GM19467 (cell line): ENCODE results near the gene GPR146.
"Not testable (repeated sequence)": the region's sequence is repeated elsewhere in the genome, so short reads cannot be mapped to it uniquely, and the experiment has no call there.

Experiments used
- ATAC-seq: cut with Tn5 transposase; IDR thresholded peaks from one replicate; pipeline ENCODE4 v1.9.1; 2021; ENCODE audit warnings: mild to moderate bottlenecking, moderate library complexity; ENCODE audit not compliant: unreplicated experiment

GPR146 gene, protein sequence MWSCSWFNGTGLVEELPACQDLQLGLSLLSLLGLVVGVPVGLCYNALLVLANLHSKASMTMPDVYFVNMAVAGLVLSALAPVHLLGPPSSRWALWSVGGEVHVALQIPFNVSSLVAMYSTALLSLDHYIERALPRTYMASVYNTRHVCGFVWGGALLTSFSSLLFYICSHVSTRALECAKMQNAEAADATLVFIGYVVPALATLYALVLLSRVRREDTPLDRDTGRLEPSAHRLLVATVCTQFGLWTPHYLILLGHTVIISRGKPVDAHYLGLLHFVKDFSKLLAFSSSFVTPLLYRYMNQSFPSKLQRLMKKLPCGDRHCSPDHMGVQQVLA

DNA sequence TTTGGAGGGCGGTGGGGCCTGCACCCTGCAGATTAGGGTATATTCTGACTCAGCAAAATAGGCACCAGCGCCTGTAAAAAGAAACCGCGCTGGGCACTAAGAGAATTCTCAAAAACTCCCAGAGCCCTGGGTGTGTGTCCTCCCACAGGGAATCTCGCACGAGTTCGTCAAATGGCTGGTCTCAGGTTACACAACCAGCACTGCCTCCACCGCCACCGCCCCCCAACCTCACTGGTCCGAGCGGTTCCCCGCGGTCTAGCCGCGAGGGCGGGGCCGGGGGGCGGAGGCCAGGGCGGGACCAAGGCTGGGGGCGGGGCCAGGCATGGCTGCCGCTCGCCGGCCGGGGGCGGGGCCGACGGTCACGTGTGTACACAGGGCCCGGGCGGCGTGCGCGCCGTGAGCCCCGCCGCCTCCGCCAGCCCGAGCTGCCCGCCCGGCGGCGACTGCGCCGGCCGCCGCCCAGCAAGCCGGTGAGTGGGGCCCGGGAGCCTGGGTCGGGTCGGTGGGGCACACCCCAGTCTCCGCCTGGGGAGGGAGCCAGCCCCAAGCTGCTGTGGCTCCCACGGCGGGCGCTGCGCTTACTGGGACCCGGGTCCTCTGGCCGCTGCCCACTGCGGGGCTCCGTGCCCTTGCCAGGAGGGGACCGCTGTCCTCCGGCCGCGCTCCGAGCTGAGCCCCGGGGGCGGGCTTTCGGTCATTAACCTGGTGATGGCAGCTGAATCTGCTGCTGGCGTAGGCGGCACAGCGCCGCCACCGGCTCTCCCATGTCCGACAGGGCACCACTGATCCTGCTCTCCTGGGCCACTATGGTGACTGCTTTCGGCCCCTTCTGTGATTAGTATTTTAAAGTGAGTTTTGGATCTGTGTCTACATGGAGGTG lies at the start of gene GPR146:
Gene GPR146 (plus strand): TSS at position 358 of the 880 bp plus-strand sequence. CDS start 12,970 bp downstream, outside the sequence.
- ATAC-seq = peak; percentile 75

DNA sequence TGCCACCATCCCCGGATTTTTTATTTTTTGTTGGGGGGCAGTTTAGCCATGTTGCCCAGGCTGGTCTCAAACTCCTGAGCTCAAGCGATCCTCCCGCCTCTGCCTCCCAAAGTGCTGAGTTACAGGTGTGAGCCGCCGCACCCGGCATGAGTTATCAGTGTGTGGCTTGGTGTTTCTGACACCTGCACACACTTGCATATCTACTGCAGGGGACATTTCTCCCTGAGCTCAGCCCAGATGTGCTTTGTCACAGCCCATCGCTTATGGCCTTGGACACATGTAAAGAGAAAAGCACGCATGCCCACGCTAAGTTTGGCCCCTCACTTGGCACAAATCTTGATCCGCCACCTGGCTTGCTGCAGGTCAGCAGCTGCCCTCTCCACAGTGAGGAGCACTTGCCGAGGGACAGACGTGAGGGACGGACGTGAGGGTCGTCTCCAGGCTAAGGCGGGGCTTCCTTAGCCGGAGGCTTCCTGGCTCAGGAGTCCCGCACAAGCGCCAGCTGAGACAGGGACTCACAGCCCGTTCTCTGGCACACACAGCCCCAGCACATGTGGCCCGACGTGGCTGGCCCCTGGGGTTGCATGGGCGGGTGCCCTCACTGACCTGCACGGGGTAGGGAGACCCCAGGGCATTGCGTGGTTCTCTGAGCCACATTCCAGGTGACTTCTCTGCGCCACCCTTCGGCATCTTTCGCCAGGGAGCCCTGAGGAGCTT lies 49.6 kb upstream of the GPR146 start:
- ATAC-seq = no peak

DNA sequence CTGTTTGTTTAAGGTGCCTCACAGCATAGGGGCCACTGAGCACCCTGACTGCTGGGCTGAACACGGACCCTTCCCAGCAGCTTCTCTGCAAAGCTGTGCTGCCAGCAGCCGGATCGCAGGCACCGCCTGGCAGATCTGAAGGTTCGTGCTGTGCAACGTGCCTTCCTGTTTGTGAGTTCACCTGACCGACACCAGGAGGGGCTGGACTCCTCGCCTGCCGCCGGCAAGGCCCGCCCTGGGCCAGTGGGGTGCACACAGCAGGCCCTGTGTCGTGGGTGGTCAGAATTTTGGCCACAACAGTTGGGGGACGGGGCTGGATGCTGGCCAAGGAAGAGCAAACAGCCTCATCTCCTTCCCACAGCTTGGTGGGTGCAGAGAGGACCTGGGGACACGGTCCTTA lies 48.8 kb upstream of the GPR146 start:
- no peak for ATAC-seq

DNA sequence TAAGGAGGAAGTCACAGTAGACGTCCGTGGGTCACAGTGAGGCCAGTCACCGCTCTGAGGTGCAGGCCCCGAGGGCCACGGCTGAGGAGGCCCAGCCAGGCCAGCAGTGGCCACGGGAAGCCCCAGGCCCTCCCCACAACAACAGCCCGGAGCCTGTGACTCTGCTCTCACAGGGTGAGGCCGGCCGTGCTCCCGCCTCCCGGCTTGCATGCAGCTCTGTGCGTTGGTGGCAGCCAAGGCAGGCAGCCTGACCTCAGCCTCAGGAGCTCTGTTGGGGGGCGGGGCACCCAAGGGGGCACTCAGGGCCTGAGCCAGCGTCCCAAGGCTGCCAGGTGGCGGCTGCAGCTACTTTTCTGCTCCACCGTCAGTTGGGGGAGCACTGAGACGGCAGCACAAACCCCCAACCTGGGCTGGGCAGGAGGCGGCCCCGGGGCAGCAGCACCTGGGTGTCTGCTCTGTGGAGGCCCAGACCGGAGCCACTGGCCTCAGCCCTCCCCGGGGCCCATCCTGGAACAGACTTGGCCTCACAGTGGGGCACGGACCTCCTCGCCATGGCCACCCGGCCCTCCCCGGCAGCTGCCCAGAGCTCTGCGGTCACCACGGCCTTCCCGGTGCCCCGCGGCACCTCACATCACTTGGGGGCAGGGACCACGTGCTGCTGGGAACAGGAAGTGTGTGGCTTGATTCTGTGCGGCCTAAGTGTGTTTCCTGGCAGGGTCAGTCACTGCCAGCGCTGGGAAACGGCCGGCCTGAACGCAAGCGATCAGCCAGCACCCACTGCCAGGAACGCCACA lies 48.1 kb upstream of the GPR146 start:
- no peak for ATAC-seq

DNA sequence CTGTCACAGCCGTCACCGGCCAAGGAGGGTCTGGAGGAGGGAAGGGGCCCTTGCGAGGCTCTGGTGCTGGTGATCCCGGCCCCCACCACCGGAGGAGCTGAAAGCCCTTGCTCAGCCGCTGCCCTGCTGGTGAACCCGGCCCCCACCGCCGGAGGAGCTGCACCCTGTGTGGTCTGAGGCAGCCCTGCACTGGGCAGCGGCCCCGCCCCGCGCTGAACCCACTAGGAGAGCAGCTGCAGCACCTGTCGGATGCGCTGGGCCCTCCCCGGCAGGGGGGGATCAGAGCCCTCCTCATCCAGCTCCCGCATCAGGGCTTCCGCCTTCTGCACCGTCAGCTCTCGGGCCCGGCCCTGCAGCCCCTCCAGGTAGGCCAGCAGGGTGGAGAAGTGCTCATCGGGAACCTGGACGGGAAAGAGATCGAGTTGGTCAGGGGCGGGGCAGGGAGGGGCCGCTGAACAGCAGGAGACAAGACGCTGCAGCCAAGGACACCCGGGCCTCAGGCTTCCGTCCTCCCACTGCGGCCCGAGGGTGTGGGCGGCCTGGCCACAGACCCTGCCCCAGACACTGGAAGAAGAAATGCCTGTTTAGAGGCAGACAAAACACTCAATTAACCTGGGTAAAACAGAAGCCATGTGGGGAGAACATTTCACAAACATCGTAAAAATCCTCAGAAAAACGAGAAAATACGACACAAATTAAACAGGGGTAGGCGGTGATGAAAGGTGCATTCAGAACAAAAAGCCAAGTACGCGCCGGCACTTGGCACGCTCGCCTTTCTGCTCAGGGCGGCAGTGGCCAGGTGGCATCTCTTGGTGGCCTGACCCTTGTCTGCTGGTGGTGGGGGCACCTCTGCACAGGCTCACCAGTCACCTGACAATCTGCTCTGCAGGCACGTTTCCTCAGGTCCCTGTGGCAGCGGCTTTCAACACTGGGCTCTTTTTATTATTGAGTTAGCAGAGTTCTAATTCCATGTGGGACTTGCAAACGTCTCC lies 46.6 kb upstream of the GPR146 start:
- ATAC-seq = no peak

DNA sequence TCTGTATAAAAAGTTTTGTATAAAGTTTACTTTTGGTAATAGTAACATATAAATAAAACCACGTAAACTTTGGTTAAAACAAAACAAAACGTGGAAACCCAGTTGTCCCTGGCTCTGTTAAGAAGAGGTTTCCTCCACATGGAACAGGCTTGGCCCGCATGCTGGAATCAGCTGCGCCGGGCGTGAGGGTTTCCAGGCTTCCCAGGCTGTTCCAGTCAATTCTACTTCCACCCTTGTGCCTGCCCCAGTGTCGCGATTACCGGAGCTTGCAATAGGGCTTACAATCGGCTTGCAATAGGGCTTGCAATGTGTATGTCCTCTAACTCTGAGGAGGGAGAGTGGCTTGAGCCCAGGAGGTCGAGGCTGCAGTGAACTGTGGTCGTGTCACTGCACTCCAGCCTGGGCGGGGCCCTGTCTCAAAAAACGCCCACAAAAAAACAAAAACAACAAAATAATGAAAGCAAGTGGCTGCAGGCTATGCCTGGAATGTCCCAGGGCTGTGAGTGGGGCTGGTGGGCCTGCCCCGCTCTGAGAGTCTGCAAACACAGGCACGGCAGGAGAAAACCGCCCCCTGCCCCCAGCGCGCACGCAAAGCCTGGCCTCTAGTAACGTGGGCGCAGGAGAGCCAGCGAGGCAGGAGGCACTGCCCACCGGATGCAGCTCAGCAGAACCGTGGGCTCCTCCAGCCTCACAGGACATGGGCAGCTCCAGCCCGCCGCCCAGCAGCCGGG lies 45.0 kb upstream of the GPR146 start:
- no peak for ATAC-seq

DNA sequence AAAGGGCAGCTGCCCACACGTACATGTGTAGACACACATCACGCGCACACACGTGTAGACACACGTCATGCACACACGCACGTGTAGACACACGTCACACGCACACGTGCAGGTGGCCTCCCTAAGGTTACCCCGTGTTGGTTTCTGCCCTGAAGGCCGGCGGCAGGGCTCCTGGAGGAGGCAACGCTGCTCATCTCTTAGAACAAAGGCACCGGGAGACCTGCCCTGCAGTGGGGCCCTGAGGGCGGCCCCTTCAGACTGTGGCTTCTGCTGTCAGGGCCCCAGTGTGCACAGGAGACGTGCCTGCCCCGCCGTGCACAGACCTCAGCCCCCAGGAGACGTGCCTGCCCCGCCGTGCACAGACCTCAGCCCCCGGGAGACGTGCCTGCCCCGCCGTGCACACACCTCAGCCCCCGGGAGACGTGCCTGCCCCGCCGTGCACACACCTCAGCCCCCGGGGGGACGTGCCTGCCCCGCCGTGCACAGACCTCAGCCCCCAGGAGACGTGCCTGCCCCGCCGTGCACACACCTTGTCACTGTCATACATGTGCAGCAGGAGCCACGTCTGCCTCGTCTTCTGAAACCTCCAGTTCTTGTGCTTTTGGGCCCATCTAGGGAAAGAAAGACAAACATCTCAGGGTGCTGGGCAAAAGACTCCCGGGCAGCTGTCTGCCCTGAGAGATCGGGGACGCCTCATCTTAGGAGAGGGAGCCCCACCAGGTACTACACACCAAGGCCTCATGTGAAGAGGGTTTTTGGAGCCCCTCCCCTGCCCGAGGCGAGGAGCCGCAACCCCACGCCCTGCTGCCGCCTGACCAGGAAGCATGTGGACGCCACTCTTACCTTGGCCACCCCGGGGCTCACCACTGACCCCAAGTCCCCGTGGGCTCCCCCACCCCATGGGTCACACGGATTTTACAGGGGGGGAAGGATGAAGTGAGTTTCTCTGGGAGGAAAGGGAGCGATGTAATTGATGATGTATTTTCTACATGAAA lies 44.1 kb upstream of the GPR146 start:
- no peak for ATAC-seq

DNA sequence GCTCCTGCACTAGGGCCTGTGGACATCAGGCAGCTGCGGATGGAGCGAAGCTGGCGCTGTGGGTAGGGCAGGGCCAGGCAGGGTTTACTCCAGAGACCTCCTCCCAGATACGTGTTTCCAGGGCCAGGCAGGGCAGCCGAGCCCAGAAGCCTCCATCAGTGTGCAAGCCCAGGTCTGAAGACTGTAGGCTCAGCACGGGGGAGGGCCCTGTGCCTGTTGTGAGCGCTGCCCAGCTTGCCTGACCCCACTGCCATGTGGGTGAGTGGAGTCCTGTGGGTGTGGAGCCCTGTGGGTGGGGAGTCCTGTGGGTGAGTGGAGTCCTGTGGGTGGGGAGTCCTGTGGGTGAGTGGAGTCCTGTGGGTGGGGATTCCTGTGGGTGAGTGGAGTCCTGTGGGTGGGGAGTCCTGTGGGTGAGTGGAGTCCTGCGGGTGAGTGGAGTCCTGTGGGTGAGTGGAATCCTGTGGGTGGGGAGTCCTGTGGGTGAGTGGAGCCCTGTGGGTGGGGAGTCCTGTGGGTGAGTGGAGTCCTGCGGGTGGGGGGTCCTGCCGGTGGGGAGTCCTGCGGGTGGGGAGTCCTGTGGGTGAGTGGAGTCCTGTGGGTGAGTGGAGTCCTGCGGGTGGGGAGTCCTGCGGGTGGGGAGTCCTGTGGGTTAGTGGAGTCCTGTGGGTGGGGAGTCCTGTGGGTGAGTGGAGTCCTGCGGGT lies 43.1 kb upstream of the GPR146 start:
- ATAC-seq = not testable (repeated sequence)

DNA sequence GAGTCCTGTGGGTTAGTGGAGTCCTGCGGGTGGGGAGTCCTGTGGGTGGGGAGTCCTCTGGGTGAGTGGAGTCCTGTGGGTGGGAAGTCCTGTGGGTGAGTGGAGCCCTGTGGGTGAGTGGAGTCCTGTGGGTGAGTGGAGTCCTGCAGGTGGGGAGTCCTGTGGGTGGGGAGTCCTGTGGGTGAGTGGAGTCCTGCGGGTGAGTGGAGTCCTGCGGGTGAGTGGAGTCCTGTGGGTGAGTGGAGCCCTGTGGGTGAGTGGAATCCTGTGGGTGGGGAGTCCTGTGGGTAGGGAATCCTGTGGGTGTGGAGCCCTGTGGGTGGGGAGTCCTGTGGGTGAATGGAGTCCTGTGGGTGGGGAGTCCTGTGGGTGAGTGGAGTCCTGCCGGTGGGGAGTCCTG lies 42.3 kb upstream of the GPR146 start:
- ATAC-seq = not testable (repeated sequence)

DNA sequence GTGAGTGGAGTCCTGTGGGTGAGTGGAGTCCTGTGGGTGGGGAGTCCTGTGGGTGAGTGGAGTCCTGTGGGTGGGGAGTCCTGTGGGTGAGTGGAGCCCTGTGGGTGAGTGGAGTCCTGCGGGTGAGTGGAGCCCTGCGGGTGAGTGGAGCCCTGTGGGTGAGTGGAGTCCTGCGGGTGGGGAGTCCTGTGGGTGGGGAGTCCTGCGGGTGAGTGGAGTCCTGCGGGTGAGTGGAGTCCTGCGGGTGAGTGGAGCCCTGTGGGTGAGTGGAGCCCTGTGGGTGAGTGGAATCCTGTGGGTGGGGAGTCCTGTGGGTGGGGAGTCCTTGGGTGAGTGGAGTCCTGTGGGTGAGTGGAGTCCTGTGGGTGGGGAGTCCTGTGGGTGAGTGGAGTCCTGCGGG lies 41.9 kb upstream of the GPR146 start:
- not testable (repeated sequence) for ATAC-seq

DNA sequence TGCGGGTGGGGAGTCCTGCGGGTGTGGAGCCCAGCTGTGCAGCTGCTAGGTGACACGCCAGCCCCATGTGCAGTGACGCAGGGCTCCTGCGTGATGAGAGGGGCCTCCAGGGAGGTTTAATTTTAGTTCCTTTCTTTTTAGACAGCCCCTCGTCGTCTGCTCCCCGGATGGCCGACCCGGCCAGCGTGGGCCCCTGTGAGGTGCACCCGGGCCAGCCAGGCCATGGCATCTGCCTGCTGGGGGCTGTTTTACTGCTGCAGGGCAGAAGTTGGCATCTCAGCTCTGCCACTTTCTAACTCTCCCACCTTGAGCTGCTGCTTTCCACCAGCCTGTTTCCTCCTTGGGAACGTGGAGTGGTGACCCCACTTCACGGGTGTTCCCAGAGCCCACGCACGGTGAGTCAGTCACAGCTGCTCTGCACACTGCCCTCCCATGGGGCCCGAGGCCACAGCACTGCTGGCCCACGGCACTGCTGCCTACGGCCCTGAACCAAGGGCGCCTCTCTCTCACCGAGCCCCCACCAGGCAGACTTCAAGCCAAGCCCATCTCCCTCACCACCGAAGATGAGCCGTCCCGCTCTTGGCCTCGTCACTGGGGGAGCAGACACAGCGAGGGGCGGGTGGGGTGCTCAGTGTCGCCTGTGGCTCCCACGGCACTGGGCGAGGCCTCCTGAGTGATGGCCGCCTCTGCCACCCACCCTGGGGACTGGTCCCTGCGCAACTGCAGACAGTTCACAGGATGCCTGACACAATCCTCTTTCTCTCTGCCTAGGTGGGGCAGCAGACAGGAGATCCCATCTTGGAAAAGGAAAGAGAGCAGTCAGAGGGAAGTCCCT lies 40.1 kb upstream of the GPR146 start:
- no peak for ATAC-seq

DNA sequence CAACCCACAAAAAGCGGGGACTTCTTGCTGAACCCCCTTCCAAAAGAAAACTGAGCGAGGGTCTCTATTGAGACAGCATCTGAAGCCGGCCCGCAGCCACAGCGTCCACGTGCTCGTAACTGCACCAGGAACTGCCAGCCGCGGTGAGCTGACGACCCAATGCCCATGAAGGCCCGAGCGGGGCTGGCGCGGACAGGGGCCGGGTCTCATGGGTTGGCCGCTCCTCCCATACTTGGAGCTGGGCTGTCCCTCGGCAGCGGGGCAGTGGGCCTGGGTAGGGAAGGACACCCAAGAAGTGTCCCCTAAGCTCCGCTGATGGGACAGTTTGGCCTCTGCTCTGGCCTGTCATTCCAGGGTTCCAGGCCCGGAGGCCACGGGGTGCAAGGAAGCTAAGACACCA lies 39.0 kb upstream of the GPR146 start:
- ATAC-seq = no peak

DNA sequence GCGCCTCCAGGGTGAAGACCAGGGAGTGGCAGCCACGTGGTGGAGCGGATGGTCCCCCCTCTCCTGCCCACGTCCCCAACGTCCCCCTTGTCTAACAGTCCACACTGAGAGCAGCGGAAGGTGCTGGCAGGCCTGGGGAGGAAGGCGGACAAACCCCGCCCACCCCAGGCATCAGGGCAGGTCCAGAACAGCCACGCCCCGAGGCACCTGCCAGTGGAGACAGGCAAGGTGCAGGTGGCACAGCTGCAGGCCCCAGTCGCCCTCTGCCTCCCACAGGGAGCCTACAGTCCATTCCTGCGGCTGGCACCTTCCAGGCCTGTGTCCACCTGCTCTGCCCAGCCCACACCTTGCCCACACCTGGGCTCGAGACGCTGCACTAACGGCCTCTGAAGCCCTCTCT lies 36.4 kb upstream of the GPR146 start:
- ATAC-seq = no peak

DNA sequence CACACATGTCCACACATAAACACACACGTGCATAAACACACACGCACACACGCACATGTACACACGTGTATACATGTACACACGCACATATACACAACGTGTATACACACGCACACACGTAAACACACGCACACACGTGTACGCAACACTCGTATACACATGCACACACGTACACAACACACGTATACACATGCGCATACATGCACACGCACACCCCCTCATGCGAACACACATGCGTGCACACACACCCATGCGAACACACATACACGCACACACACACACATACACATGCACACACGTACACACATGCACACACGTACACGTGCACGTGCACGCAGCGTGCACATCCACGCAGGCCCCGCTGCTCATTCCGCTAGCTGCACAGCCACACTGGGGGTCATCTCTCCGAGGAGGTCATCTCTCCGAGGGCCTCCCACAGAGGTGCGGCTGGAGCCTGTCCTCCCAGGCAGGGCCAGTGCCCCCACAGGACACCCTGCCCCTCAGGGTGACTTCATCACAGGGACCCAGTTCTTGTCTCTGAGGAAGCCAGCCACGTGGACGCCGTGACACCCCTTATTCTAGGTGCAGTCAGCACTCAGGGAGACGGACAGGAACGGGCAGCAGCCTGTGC lies 35.5 kb upstream of the GPR146 start:
- ATAC-seq = no peak

DNA sequence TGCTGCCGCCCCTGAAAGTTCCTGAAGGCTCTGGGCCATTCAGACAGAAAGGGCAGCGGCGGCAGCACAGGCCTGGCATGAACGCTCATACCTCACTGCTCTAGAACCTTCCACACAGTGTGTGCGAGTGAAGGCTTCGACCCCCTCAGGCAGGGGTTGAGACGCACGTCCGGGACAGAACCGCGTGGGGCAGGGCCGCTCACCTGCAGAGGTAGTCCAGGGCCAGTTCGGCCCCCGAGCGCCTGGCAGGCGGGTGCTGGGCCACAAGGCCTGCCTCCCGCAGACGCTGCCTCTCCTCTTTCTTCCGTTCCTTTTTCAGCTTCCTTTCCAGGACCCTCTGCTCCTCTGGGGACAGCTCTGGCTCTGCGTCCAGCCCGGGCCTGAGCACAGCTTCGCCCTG lies 34.6 kb upstream of the GPR146 start:
- ATAC-seq = no peak

DNA sequence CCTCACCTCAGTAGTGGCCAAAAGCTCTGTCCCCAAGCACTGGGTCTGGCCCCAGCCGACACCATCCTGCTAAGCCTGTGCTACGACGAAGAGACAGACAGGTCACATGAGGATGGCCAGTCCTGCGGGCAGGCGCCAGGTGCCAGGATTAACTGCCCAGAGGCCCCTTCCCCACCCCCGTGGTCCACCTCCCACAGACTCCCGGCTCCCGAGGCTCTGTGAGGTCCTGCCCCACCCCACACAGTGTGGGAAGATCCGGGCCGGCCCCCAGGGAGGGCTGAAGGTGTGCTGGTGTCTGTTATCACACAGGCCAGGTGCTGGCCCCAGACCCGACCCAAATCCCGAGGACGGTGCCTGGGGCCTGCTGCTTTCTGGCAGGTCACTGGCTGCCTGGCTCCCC lies 34.1 kb upstream of the GPR146 start:
- ATAC-seq = no peak
